ENCODE results near the gene TMEM92. TPM values are rescaled to one million over a fixed set of nuclear protein-coding genes. Genes with fewer than 3 reads are reported as not detected.

Gene TMEM92
- total RNA-seq (2022; extraction: Qiagen RNA extraction) = 14.9 to 23.2 TPM (median 16.1 TPM) in 5 replicates

GRCh38 chr17:50274142-50274896, at the start of gene TMEM92:
Gene TMEM92, plus strand, starts transcription at chr17:50274466. Its CDS starts 36 bp downstream, at chr17:50274502.

Other genes with a start within 250 kb of the TMEM92 start
- 360 to 414 TPM (median 396 TPM) in 5 replicates for gene ITGA3, start 218.4 kb upstream of the TMEM92 start, total RNA-seq (2022; extraction: Qiagen RNA extraction)
- 13.8 to 17.7 TPM (median 15.1 TPM) in 5 replicates for gene PDK2, start 179.1 kb upstream of the TMEM92 start, total RNA-seq (2022; extraction: Qiagen RNA extraction)
- gene SAMD14, start 144.3 kb upstream of the TMEM92 start, total RNA-seq (2022; extraction: Qiagen RNA extraction) = 0.35 to 0.56 TPM (median 0.37 TPM) in 5 replicates
- gene PPP1R9B, start 123.8 kb upstream of the TMEM92 start, total RNA-seq (2022; extraction: Qiagen RNA extraction) = 46.7 to 50.9 TPM (median 47.8 TPM) in 5 replicates
- gene SGCA, start 108.5 kb upstream of the TMEM92 start, total RNA-seq (2022; extraction: Qiagen RNA extraction) = 1.1 to 2.9 TPM (median 1.7 TPM) in 5 replicates
- gene COL1A1, start 72.8 kb upstream of the TMEM92 start, total RNA-seq (2022; extraction: Qiagen RNA extraction) = 4.5 to 10.2 TPM (median 8.8 TPM) in 5 replicates
- gene XYLT2, start 71.7 kb downstream of the TMEM92 start, total RNA-seq (2022; extraction: Qiagen RNA extraction) = 17.9 to 22.2 TPM (median 21.9 TPM) in 5 replicates
- 135 to 165 TPM (median 141 TPM) in 5 replicates for gene MRPL27, start 98.7 kb downstream of the TMEM92 start, total RNA-seq (2022; extraction: Qiagen RNA extraction)
- 15.6 to 16.3 TPM (median 16.0 TPM) in 5 replicates for gene EME1, start 98.8 kb downstream of the TMEM92 start, total RNA-seq (2022; extraction: Qiagen RNA extraction)
- 230 to 265 TPM (median 238 TPM) in 5 replicates for gene LRRC59, start 123.1 kb downstream of the TMEM92 start, total RNA-seq (2022; extraction: Qiagen RNA extraction)
- gene ACSF2, start 151.8 kb downstream of the TMEM92 start, total RNA-seq (2022; extraction: Qiagen RNA extraction) = 10.9 to 16.3 TPM (median 12.8 TPM) in 5 replicates
- not detected in 5 replicates for gene CHAD, start 194.4 kb downstream of the TMEM92 start, total RNA-seq (2022; extraction: Qiagen RNA extraction)
- gene RSAD1, start 204.4 kb downstream of the TMEM92 start, total RNA-seq (2022; extraction: Qiagen RNA extraction) = 29.5 to 34.2 TPM (median 31.0 TPM) in 5 replicates
- 0.45 to 0.63 TPM (median 0.60 TPM) in 5 replicates for gene MYCBPAP, start 234.0 kb downstream of the TMEM92 start, total RNA-seq (2022; extraction: Qiagen RNA extraction)

All from A549 treated with Hydrocortisone at 1 μM for 4 hours (cell line).